Keratinocyte (primary cell): Measurements from ENCODE around the gene CYSTM1.

ENCODE experiments used
- CTCF ChIP-seq, 3 experiments: IDR thresholded peaks in 1 of 3; conservative IDR thresholded peaks in 1 of 3; optimal IDR thresholded peaks in 1 of 3; 2 replicates in 2 of 3; 3 replicates in 1 of 3; pipeline versions ENCODE3 to v1.5.1; 2011; ENCODE audit warnings: low read length in 3 of 3, mild to moderate bottlenecking in 3 of 3, moderate library complexity in 2 of 3, control low read depth in 1 of 3, inconsistent platforms in 1 of 3; ENCODE audit not compliant: insufficient read depth in 2 of 3; ENCODE audit errors: extremely low read depth in 1 of 3
- EZH2 ChIP-seq: IDR thresholded peaks from one replicate; pipeline ENCODE4 v1.6.1; 2012; ENCODE audit warnings: inconsistent platforms, mild to moderate bottlenecking, low read length, moderate library complexity

- TF ChIP-seq CTCF (optimal IDR thresholded peaks at IDR 0.05 in 1 of 3, IDR thresholded peaks at IDR 0.05 in 1 of 3, conservative IDR thresholded peaks at IDR 0.05 in 1 of 3; ENCODE audit: extremely low read depth in 1 of 3, insufficient read depth in 2 of 3, low read length in 3 of 3) (no peak), EZH2 (no peak)
Observed at GRCh38 chr5:140152022-140152999, 22.7 kb upstream of the CYSTM1 start.
